GM19043 (cell line): Measurements from ENCODE around the gene TNS2.
"Not testable (repeated sequence)": the region's sequence is repeated elsewhere in the genome, so short reads cannot be mapped to it uniquely, and the experiment has no call there.

Experiments
- ATAC-seq: cut with Tn5 transposase; IDR thresholded peaks from one replicate; pipeline ENCODE4 v1.9.1; 2021; ENCODE audit warnings: low read depth; ENCODE audit not compliant: unreplicated experiment

The TNS2 gene

GRCh38 chr12:53049571-53050318, at the start of gene TNS2:
TSS of gene TNS2 (plus strand) at chr12:53050065. CDS start at chr12:53050186, 121 bp downstream.
- no peak for ATAC-seq

- ATAC-seq: no peak
Measured at GRCh38 chr12:53004178-53004577, 45.7 kb upstream of the TNS2 start.

GRCh38 chr12:53004582-53004981, 45.3 kb upstream of the TNS2 start:
- no peak for ATAC-seq

GRCh38 chr12:53005215-53005985, 44.5 kb upstream of the TNS2 start:
- no peak for ATAC-seq

- peak; percentile 96 for ATAC-seq
Measured at GRCh38 chr12:53005986-53006809, 43.7 kb upstream of the TNS2 start, which contains the start of gene EIF4B. TSS of gene EIF4B (plus strand) at chr12:53006456. CDS start at chr12:53006484, 28 bp downstream.

- no peak for ATAC-seq
Measured at GRCh38 chr12:53006810-53007309, 43.0 kb upstream of the TNS2 start.

- ATAC-seq: no peak
Measured at GRCh38 chr12:53007343-53007742, 42.5 kb upstream of the TNS2 start.

- not testable (repeated sequence) for ATAC-seq
Measured at GRCh38 chr12:53008760-53009159, 41.1 kb upstream of the TNS2 start.

- ATAC-seq: no peak
Measured at GRCh38 chr12:53010955-53011354, 38.9 kb upstream of the TNS2 start.

GRCh38 chr12:53011889-53012288, 38.0 kb upstream of the TNS2 start:
- no peak for ATAC-seq

GRCh38 chr12:53012928-53013327, 36.9 kb upstream of the TNS2 start:
- no peak for ATAC-seq

GRCh38 chr12:53014709-53015108, 35.2 kb upstream of the TNS2 start:
- no peak for ATAC-seq

GRCh38 chr12:53025250-53025649, 24.6 kb upstream of the TNS2 start:
- ATAC-seq: no peak

GRCh38 chr12:53027014-53027413, 22.9 kb upstream of the TNS2 start:
- not testable (repeated sequence) for ATAC-seq

GRCh38 chr12:53031616-53032015, 18.2 kb upstream of the TNS2 start:
- no peak for ATAC-seq

- not testable (repeated sequence) for ATAC-seq
Measured at GRCh38 chr12:53033832-53034231, 16.0 kb upstream of the TNS2 start.

- ATAC-seq: no peak
Measured at GRCh38 chr12:53034459-53034858, 15.4 kb upstream of the TNS2 start.

- no peak for ATAC-seq
Measured at GRCh38 chr12:53036802-53037201, 13.1 kb upstream of the TNS2 start.

GRCh38 chr12:53039851-53040250, 10.0 kb upstream of the TNS2 start:
- no peak for ATAC-seq

GRCh38 chr12:53042607-53043454, 7.0 kb upstream of the TNS2 start:
- ATAC-seq: no peak
